GM19023 (cell line): ENCODE data around the gene SEMA3C.
"Not testable (repeated sequence)": the region's sequence is repeated elsewhere in the genome, so short reads cannot be mapped to it uniquely, and the experiment has no call there.

Source experiments
- ATAC-seq: cut with Tn5 transposase; IDR thresholded peaks from one replicate; pipeline ENCODE4 v1.9.1; 2021; ENCODE audit warnings: mild to moderate bottlenecking, moderate library complexity; ENCODE audit not compliant: unreplicated experiment

SEMA3C gene

GRCh38 chr7:80929619-80930018, 10.8 kb upstream of the SEMA3C start:
- no peak for ATAC-seq

- ATAC-seq: not testable (repeated sequence)
Measured at GRCh38 chr7:80926955-80927354, 8.1 kb upstream of the SEMA3C start.

GRCh38 chr7:80924090-80924489, 5.2 kb upstream of the SEMA3C start:
- ATAC-seq: no peak

- no peak for ATAC-seq
Measured at GRCh38 chr7:80923211-80923612, 4.4 kb upstream of the SEMA3C start.

- no peak for ATAC-seq
Measured at GRCh38 chr7:80922253-80923049, 3.6 kb upstream of the SEMA3C start.

- ATAC-seq: no peak
Measured at GRCh38 chr7:80921130-80921529, 2.3 kb upstream of the SEMA3C start.

- peak; percentile 56 for ATAC-seq
Measured at GRCh38 chr7:80918399-80918798, 452 bp downstream of the SEMA3C start.

GRCh38 chr7:80916770-80917741, 1.8 kb downstream of the SEMA3C start:
- ATAC-seq: no peak

GRCh38 chr7:80910228-80910627, 8.6 kb downstream of the SEMA3C start:
- ATAC-seq: no peak

GRCh38 chr7:80908360-80908797, 10.5 kb downstream of the SEMA3C start:
- no peak for ATAC-seq

GRCh38 chr7:80907612-80908011, 11.2 kb downstream of the SEMA3C start:
- ATAC-seq: no peak

GRCh38 chr7:80907141-80907601, 11.7 kb downstream of the SEMA3C start:
- no peak for ATAC-seq

GRCh38 chr7:80905334-80905733, 13.5 kb downstream of the SEMA3C start:
- no peak for ATAC-seq

- no peak for ATAC-seq
Measured at GRCh38 chr7:80902716-80903308, 16.0 kb downstream of the SEMA3C start.

- ATAC-seq: no peak
Measured at GRCh38 chr7:80902019-80902418, 16.8 kb downstream of the SEMA3C start.

- no peak for ATAC-seq
Measured at GRCh38 chr7:80900583-80901576, 18.0 kb downstream of the SEMA3C start.

GRCh38 chr7:80896906-80897598, 21.8 kb downstream of the SEMA3C start:
- no peak for ATAC-seq

GRCh38 chr7:80895056-80895455, 23.8 kb downstream of the SEMA3C start:
- ATAC-seq: no peak

- ATAC-seq: no peak
Measured at GRCh38 chr7:80891259-80891544, 27.6 kb downstream of the SEMA3C start.
